ENCODE results near the gene GGACT.
"Not testable (repeated sequence)": the region's sequence is repeated elsewhere in the genome, so short reads cannot be mapped to it uniquely, and the experiment has no call there.

Gene GGACT

DNA sequence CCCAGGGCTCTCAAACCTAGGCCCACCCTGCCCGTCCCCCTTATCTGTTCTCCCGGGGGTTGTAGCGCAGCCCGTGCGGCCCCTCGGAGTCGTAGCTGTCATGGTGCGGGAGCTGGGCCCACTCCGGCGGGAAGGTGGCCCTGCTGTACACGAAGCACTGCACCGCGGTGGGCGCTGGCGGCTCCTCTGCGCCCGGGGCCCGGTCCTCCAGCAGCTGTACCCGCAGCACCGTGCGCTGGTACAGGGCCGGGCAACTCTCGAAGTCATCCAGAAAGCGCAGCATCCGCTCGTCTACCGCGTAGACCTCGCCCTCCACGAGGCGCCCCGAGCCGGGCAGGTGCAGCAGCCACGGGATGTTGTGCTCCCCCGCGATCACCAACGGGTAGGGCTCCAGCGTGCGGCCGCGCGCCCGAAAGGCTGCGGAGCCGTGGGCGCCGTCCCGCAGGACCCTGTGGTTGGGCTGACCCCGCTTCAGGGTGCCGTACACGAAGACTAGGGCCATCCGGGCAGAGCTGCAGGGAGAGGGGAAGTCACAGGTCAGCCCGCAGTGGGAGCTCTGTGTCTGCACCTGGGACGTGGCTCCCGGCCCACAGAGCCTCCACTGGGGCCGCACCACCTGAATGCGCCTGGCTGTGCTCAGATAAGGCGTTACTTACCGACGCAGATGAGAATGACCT lies 56.4 kb downstream of the GGACT start:
- no peak for DNase-seq (ENCODE audit: low read depth in 2 of 2, low spot score in 1 of 2)

DNA sequence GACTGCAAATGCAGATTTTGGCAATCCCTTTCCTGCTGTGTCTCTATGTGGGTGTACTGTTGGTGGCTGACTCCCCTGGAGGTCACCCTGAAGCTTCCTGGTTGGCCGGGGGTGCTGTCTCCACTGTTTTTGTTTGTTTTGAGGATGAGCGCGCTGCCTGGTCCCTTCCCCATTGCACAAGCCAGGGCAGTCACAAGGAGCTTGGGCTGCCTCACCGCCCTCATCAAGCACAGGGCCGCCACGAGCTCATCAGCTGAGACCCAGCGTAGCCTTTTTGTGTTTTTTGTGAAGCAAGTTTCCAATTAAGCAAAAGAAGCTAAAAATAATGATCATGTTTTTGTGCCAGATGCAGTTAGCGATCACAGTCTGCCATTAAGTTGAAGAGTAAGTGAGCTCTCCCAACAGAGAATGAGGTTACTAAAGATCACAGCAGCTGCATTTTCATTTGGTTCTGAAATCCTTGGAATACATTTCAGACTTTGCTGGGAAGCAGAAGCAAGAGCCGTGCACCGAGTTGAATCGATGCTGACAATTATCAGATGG lies 57.8 kb downstream of the GGACT start:
- DNase-seq (ENCODE audit: low read depth in 2 of 2, low spot score in 1 of 2): no peak

DNA sequence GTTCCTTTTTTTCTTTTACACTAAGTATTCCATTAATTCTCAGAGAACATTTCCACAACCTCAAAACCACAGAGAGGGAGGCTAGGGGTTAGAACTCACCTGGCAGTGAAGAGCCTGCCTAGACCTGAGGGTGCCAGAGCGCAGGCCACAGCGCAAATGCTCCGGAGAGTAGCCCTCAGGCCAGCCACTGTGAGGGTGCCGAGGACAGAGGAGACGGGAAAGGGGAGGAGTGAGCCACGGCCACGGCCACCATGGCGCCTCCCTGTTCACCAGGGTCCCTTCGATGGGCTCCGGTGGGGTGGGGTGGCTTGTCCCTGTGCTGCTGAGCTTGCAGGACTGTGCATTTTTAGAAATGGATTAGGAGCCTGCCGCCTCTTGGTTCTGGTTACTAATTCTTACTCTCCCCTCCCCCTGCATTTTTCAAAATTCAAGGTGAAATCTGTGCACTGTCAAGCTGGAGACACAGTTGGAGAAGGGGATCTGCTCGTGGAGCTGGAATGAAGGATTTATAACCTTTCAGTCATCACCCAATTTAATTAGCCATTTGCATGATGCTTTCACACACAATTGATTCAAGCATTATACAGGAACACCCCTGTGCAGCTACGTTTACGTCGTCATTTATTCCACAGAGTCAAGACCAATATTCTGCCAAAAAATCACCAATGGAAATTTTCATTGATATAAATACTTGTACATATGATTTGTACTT lies 58.8 kb downstream of the GGACT start:
- DNase-seq (ENCODE audit: low read depth in 2 of 2, low spot score in 1 of 2): no peak

GRCh38 chr13:100528820-100529219 lies 59.8 kb downstream of the GGACT start:
- DNase-seq (ENCODE audit: low read depth in 2 of 2, low spot score in 1 of 2): no peak

- DNase-seq (ENCODE audit: low read depth in 2 of 2, low spot score in 1 of 2): no peak
Measured at GRCh38 chr13:100528353-100528752, 60.2 kb downstream of the GGACT start.

GRCh38 chr13:100527644-100528043 lies 60.9 kb downstream of the GGACT start:
- no peak for DNase-seq (ENCODE audit: low read depth in 2 of 2, low spot score in 1 of 2)

GRCh38 chr13:100526318-100527000 lies 62.1 kb downstream of the GGACT start:
- no peak for DNase-seq (ENCODE audit: low read depth in 2 of 2, low spot score in 1 of 2)

GRCh38 chr13:100525453-100526317 lies 62.9 kb downstream of the GGACT start:
- DNase-seq (ENCODE audit: low read depth in 2 of 2, low spot score in 1 of 2): no peak

DNA sequence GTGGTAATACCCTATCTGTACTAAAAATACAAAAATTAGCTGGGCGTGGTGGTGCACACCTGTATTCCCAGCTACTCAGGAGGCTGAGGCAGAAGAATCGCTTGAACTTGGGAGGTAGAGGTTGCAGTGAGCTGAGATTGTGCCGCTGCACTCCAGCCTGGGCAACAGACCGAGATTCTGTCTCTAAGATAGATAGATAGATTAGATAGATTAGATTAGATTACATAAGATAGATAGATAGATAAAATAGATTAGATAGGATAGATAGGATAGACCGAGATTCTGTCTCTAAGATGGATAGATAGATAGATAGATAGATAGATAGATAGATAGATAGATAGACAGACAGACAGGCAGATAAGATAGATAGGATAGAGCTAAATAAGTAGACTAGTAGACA lies 63.9 kb downstream of the GGACT start:
- not testable (repeated sequence) for DNase-seq (ENCODE audit: low read depth in 2 of 2, low spot score in 1 of 2)

- DNase-seq (ENCODE audit: low read depth in 2 of 2, low spot score in 1 of 2): no peak
Measured at GRCh38 chr13:100523981-100524386, 64.6 kb downstream of the GGACT start.

- no peak for DNase-seq (ENCODE audit: low read depth in 2 of 2, low spot score in 1 of 2)
Measured at GRCh38 chr13:100523411-100523810, 65.2 kb downstream of the GGACT start.

DNA sequence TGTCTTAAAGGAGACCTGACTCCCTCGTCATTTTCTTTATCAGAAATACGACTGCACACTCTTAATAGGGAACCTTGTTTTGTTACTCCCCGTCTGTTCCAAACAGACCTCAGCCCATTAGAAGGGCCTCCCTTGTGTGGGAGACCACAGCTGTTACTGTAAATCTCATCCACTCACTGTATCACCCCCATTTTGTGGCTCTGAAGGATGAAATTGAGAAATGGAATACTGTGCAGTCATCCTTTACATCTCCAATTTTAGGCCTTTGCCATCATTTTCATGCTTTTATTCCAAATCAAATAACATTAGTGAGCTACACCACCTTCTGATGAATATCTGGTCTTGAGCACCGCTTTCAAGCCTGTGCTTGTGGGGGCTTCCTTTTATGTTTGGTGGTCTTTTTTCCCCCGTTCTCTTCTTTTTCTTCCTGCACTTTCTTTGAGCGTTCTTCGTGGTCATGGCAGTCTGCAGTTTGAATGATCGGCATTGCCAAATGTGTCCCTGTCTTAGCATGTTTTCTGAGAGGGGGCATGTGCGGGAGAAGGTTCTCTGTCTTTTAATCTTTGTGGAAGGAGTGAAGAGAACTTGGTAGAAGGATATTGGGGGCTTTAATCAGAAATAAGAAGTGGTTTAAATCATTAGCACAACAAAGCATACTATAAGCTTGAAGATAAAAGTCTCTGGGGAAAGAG lies 65.8 kb downstream of the GGACT start:
- no peak for DNase-seq (ENCODE audit: low read depth in 2 of 2, low spot score in 1 of 2)

GRCh38 chr13:100521851-100522617 lies 66.6 kb downstream of the GGACT start:
- no peak for DNase-seq (ENCODE audit: low read depth in 2 of 2, low spot score in 1 of 2)

DNA sequence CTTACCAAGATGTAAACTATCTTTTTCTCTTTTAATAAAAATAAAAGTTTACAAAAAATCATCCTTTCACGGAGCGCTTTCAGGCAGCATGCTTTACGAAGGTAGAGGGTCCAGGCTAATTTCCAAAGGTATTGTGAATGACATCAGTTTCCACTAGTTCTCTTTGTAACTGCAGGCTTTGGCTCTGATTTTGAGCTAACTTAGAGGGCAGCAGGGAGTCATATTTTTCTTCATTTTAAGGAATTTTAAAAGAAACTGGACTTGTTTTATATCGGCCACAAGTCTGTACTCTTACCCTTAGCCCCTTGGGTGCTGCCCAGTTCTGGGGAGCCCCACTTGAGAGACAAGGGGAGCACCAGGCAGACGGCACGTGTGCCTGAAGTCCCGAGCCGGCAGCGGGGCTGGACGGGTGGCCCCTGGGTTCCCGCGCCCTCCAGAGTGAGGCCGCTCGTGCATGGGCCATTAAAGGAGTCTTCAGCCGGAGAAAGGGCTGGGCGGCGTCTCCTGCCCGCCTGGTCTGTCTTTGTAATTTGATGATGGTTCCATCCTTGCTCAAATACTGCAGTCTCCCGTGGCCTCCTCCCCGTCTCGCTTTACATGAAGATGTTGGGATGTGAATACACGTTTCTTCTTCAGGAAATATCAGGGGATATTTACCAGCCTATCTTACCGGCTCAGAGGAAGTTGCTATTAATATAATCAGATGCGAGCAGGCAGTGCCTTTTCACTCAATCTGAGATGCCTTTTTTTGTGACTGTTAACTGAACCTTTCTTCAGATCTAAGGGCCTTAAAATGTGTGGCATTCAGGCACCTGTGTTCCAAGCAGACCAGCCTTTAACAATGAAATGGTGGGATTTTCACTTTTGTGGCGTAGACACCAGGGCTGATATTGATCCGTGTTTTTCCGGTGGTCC lies 67.4 kb downstream of the GGACT start:
- DNase-seq (ENCODE audit: low read depth in 2 of 2, low spot score in 1 of 2): no peak

DNA sequence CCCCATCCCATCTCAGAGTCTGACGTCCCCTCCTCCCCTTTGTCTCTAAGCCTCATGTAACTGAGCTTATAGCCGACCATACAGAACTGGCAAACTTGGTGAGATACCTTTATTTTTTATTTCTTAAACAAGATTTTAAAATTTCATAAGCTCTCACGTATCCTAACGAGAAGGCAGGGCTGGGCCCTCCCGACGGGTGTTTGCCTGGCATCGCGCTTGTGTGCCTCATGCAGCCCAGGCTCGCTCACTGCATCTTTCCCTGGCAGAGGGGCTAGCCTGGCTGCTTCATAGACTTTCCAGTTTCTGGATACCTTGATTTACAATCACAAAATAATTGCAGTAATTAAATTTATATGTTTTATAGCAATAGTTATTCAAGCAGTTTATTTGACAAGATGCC lies 69.0 kb downstream of the GGACT start:
- no peak for DNase-seq (ENCODE audit: low read depth in 2 of 2, low spot score in 1 of 2)

DNA sequence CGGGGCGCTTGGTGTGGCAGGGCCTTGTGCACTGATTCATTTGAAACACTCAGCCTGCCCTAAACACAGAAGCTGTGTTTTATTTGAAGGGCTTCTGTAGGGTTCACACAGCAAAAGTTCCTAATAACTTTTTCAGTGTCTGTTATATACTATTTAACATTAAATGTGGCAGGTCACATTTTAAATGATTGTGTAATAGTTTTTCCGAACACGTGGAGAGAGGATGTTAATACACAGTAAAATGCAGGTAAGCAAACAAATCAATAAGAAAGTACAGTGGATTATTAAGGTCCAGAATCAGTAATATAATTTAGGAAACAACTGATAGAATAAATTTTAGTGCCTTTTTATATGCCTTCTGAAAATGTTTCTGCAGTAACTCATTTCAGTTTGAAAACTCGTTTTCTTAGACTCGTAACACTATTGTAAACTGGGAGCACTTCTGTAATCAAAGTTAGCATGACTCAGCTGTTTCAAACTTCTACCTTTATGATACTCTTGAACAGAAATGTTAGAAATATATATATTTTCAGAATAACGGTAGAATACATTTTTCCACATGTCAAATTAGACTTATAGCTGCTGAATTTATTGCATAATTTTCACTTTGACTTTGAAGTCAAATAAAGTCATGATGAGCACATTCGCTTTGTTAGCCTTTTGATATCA lies 70.1 kb downstream of the GGACT start:
- DNase-seq (ENCODE audit: low read depth in 2 of 2, low spot score in 1 of 2): no peak

GRCh38 chr13:100517728-100518127 lies 70.9 kb downstream of the GGACT start:
- DNase-seq (ENCODE audit: low read depth in 2 of 2, low spot score in 1 of 2): no peak

DNA sequence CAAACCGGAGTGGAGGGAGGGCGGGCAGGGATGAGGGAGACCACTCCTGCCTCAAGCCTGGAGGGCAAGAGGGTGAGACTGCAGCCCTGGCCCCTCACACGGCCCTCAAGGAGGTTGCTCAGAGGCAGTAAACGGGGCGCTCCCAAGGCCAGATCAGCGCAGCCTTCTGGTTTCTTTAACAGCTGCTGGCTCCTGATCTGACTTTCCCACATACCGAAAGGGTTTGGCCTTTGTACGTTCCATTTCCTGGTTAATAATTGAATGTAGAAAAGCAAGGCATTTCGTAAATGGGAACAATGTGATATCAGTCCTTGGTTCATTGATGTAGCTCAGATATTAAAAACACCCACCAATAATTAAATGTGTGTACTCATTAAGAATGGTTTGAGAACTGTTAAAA lies 71.5 kb downstream of the GGACT start:
- no peak for DNase-seq (ENCODE audit: low read depth in 2 of 2, low spot score in 1 of 2)

All from stimulated activated CD8-positive, alpha-beta memory T cell treated with anti-CD3 and anti-CD28 coated beads, Interleukin-4, amount 100 ng/mL, for 4 hours (primary cell).